NK-92 (cell line): ENCODE results near the gene FGFR4.
"Not testable (repeated sequence)": the region's sequence is repeated elsewhere in the genome, so short reads cannot be mapped to it uniquely, and the experiment has no call there.

ENCODE experiments used
- DNase-seq: peaks from one replicate; lab custom pipeline; 2025; ENCODE audit not compliant: unreplicated experiment; lab: John Stamatoyannopoulos, UW

The FGFR4 gene

DNA sequence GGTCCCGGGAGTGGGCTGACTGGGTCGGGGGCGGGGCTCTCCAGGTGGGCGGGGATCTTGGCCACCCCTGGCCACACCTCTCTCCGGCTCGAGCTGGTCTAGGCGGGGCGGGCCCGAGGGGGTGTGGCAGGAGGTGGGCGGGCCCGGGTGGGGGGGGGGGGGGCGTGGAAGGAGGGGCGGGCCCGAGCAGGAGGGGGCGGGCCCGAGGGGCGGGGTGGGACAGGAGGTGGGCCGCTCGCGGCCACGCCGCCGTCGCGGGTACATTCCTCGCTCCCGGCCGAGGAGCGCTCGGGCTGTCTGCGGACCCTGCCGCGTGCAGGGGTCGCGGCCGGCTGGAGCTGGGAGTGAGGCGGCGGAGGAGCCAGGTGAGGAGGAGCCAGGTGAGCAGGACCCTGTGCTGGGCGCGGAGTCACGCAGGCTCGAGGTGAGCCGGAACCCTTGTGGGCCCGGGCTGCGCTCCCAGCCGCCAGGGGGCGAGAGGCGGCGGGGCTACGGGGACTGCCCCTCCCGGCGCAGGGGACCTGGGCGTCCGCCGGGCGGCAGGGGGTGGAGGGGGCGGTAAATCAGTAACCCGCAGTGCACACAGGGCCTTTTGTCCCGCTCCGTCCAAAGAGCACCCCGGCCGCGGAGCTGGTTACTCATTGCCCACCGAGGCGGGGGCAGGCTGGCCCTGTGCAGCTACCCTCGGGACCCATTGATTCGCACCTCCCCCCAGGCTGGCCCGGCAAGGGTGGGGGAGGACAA is at the start of gene FGFR4:
TSS of gene FGFR4 (plus strand) at position 262 of the 744 bp plus-strand sequence. CDS start 2,688 bp downstream, outside the sequence.
- DNase-seq: no peak

DNA sequence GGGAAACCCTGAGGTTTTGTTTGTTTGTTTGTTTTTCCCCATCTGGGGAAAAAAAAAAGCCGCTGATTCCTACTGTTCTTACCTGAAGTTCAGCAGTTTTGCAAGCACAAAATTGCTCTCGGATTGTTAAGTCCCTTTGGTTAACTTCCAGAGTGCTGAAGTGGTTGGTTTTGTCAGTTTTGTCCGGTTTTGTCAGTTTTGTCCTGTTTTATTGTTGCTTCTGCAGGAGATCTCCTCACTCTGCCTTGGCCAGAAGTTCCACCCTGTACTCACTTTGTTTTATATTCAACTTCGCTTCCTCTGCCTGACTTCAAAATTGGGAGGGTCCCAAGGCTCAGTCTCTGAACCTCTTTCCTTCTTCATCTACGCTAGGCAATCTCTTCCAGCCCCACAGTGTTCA is 49.8 kb upstream of the FGFR4 start:
- DNase-seq: no peak

DNA sequence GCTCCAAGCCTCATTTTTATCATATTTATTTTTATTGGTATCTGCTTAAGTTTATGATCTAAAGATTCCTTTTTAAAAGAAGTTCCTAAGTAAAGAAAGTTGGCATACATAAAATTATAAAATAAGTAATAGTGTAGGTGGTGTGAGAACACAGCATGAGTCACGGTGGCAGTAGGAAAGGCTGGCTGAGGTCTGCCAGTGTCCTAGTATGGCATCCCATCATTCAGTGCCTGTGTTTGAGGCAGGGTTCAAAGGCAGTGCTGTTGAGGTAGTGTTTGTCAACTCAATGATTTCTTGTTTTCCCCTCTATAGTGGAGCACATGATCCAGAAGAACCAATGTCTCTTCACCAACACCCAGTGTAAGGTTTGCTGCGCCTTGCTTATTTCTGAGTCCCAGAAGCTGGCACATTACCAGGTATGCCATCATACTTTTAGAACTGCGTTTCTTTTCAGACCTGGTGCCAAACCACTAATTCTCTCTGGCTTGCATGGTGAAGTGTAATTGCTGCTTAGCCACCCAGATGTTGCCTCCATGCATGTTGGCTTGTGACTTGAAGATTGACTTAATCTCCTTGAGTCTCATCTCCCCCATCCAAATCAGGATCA is 45.8 kb upstream of the FGFR4 start:
- DNase-seq: no peak

DNA sequence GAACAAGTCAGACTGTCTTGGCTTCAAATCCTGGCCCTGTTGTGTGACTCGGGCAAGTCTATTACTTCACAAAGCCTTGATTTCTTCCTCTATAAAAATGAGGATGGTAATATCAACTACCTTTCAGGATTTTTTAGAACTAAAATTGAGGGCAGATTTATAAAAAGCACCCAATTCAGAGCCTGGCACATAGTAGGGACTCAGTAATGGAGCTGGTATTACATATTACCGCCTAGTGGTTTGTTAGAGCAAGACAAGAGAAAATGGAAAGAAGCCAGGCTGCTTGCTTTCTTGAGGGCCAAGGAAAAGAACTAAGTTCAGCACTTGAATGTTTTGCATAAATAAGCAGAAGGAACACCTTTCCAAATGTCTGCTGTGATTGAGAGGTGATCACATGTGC is 44.8 kb upstream of the FGFR4 start:
- no peak for DNase-seq

DNA sequence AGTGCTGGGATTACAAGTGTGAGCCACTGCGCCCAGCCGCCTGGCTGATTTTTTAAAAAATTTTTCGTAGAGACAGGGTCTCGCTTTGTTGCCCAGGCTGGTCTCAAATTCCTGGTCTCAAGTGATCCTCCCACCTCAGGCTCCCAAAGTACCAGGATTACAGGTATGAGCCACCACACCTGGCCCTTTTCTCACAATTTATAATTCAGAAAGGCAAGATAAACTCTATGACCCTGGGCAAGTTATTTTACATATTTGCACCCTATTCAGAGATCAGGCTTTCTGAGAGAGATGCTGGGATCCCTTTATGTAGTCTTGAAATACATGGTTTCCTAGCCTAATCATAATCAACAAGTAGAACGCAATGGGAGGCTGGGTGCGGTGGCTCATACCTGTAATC is 43.6 kb upstream of the FGFR4 start:
- no peak for DNase-seq

DNA sequence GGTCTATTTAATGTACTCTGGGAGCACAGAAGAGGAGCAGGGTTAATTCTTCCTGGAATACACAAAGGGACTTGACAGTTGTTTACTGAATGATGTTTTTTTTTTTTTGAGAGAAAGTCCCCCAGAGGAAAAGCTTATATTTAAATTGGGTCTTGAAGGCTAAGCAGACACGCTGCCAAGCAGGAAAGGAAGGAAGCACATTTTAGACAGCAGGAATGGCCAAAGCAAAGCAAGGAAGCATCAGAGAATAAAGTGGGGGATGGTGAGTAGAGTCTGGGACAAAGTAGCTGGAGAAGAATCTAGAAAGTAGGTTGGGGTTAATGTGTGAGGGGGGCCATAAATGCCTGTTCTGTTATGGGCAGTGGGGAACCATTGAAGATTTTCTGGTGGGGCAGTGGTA is 42.8 kb upstream of the FGFR4 start:
- no peak for DNase-seq

DNA sequence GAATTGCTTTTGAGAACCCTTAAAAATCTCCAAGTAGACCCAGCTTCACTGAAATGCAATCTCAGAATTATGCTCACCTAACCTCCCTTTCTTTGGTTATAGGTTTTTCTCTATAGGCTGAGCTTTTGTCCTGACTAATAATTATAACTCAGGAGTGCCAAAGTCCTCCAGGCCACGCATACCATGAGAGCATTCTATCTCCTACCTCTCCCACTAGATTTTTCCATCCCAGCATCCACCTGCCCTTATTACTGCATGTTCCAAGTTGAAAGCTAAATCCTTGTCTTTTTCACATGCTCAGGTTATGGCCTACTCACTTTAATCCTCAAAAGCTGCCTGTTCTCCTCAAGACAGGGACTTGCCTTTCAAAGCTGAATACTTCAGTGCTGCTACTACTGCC is 42.1 kb upstream of the FGFR4 start:
- no peak for DNase-seq

DNA sequence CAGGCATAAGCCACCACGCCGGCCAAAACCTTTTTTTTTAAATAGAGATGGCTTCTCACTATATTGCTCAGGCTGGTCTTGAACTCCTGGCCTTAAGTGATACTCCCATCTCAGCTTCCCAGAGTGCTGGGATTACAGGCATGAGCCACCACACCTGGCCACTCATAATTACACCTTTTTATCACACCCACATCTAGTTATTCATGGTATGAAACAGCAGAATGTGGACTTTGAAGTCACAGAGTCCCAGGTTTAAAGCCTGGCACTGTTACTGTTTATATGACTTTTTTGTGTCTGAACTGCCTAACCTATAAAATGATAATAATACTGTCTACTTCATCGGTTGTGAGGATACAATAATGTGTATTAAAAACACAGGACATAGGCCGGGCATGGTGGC is 41.1 kb upstream of the FGFR4 start:
- no peak for DNase-seq

DNA sequence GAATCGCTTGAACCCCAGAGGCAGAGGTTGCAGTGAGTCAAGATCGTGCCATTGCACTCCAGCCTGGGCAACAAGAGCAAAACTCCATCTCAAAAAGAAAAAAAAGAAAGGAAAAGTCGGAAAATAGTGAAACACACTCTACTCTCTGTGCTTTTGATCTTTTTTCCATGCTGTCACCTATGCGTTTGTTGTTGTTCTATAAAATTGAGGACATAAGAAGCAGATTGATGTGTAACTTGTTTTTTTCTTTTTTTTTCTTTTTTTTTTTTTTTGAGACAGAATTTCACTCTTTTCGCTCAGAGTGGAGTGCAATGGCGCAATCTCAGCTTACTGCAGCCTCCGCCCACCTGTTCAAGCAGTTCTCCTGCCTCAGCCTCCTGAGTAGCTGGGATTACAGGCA is 38.2 kb upstream of the FGFR4 start:
- not testable (repeated sequence) for DNase-seq

DNA sequence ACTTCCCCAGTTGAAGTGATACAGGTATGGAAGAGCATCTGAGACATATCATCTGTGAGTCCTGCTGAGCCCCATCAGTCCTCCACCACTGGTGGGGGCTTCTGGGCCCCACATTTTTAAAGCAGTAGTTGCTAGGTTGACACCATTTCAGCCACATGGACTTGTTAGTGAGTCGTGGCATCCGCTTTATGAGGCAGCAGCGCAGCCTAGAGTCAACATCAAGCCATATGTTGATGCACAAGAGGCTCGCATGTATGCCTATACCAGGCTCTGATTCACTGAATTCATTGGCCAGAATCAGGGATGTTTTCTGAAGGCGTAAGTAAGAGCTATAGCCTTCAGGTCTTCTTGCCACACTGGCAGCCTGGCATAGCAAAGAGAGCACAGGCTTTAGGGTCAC is 37.4 kb upstream of the FGFR4 start:
- no peak for DNase-seq

DNA sequence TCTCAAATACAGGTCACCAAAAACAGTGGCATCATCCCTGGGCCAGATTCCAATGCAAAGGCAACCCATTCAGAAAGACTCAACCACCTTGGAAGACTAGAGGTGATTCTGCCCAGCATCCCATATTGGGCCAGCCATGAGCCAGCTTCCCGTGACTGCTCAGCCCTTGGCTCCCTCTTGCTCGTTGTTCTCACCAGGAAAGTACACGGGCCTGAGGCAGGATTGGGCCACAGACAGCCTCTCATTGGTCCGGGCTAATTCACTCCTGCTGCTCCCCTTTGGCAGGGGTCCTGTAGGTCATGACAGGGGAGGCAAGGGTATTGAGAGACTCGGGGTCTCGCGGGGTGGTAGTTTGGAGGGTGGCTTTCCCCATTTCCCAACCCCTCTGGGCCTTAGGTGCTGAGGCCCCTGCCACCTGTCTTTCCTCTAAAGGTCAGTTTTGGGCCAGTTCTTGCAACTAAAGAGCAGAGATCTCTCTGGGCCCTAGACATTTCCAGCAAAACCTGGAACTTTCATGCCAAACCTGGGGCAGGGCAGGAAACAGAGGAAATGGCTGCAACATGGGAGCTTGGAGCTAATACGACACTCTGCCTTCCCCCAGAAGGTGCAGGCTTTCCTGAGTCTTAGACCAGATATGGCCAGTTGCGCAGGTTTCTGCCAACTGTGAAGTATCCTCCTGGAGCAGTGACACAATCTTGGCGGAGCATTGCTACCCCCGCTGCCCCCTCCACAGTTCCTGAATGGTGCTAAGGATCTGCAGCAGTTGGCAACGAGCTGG is 22.0 kb upstream of the FGFR4 start:
- no peak for DNase-seq

DNA sequence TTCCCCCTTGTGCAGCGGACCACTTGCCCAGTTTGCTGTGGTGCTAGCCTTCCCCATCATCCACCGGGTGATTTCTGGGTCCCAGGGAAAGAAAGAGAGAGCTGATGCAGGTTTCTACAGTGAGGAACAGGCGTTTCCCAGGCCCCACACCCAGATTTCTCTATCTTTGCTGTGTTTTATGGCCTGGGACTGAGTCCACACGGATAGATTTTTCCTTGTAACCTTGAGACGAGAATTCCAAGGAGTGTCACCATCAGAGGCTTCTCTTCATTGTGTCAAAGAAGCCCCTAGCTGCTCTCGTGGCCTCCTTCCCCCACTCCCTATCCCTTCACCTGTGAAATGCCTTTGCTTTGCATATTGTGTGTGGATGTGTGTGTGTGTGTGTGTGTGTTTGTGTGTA is 21.2 kb upstream of the FGFR4 start:
- DNase-seq: no peak

DNA sequence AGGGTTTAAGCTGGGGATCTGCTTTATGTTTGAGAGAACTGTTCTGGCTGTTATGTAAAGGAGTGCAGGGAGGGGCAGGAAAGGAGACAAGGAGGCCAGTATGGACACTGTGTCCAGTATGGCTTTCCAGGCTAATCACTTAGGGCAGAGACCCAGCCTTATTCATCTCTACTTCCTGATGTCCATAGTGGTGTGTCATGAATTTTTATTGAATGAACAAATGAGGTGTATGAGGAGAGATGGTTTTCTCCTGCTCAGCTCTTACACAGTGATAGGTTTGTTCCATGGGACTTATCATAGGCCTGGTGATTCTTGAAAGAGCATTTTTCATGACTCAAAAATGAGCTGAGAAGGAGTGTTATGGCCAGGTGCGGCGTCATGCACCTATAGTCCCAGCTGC is 20.5 kb upstream of the FGFR4 start:
- DNase-seq: no peak

DNA sequence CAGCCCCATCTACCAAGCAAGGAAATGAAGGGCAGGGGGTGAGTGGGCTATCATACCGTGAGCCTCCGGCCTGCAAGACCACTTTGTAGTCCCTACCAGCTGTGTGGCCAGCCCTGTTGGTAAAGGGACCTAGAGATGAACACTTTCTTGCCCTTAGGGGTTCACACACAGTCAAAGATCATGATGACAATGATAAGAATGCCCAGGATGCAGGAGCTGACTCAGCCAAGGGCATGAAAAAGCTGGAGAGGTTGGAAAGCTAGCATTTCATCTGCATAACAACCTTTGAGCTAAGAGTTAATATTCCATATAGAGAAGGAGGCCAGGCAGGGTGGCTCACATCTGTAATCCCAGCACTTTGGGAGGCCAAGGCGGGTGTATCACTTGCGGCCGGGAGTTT is 19.2 kb upstream of the FGFR4 start:
- no peak for DNase-seq

DNA sequence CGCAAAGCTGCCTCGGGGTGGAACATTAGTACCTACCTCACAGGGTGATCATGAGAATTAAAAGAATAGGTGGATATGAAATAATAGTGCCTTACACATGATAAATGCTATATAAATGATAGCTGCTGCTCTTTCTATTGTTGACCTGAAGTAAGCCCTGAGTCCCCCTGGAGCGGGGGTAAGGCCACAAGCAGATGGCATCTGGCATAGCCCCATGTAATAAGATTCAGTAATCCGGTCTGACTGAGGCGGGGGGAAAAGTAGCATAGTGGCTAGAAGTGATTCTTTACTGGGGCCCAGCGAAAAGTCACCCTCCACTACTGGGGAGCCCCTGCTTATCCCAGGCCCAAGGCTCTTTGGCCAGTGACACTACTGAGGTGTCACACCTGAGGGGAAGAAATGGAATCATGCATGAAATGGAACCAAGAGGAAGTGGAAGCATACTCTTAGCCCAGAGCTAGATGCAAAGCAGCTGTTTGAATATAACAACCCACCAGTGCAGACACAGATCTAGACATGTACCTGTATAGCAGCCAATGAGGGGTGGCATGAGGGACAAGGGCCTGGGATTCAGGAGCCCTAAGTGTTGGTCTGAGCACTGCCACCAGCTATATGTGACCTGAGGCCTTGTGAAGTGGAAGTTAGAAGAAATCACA is 16.1 kb upstream of the FGFR4 start:
- no peak for DNase-seq

DNA sequence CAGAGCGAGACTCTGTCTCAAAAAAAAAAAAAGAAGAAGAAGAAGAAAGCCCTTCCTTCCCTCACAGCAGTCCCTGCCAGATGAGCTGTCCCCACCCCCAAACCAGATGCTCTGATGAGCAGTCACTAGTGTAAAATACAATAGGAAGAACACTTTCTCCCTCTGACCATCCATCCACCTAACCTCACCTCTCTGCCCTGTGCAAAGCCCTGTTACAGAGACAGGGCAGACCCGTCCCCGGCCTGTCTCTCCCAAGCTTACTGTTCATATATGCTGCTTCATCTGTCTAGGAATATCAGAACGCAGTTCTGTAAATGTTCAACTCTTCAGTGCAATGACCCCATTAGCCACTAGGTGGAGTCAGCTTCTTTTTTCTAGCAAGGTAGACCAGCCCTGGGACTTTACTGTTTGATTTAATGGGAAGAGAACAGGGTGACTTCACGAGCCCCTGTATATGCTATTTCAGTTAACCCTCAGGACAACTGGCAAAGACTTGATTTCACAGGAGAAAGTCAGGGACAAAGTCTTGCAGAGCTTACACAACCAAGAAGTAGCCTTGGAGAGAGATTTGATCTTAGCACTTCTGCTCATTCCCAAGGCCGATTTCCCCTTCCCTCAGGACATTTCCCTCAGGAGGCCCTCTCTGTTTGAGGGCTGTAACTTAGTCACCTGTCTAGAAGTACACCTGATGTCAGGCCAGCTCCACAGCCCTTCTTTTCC is 14.9 kb upstream of the FGFR4 start:
- DNase-seq: no peak

DNA sequence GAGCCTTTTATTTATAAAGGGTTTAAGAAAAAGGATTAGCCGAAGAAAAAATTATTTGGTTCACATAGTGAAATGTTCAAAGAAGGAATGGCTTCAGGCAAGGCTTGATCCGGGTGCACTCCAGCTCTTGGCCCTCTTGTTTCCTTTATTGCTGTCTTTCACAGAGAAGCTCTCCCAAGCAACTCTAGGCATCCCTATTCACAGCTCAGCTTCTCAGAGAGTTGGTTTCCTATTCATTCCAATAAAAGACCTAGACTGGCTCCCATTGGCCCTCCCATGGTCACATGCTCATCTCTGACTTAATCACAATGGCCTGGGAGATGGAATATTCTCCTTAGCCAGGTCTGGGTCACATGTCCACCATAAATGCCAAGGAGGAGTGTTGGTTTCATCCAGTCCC is 9.4 kb upstream of the FGFR4 start:
- DNase-seq: no peak

DNA sequence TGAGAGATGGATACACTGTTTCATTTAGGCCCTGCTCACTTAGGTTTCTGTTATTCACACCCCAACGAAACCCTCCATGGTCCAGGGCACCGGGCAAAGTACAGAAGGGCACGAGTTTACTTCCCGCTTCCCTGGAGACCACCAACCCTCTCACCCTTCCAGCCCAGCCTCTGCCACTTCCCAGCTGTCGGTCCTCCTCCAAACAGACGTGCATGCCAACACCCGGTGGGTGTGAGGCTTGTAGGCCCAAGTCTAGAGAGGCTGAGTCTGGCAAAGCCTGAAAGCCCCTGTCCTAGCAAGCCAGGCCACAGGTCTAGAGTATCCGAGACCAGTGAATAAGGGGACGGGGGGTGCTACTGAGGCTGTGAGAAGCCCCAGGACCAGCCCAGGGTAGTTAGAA is 7.1 kb upstream of the FGFR4 start:
- no peak for DNase-seq

DNA sequence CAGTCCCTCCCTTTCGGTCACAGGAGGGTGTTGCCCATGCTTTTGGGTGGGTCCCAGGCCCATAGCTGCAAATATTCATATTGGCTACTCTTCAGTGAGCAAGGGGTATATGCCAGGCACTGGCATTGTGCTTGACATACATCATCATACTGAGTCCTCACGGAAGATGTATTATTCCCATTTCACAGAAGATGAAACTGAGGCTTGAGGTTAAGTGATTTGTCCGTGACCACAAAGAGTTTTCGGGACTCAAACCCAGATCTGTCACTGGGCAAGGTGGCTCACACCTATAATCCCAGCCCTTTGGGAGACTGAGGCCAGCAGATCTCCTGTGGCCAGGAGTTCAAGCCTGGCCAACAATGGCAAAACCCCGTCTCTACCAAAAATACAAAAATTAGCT is 6.5 kb upstream of the FGFR4 start:
- no peak for DNase-seq

DNA sequence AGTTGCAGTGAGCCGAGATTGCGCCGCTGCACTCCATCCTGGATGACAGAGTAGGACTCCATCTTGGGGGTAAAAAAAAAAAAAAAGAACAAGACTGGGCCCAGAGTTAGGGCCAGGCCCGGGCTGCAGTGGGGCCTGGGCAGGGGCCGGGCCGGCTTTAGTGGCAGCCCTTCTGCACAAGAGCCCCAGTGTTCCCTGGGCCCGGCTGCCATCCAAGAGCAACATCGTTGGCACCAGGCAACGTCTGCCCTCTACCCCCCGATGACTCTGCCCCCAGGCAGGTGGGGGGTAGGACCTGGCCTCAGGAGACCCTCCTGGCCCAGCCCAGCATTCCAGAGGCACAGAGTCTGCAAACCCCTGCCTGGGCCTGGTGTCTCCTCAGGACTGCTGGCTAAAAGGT is 4.9 kb upstream of the FGFR4 start:
- no peak for DNase-seq

DNA sequence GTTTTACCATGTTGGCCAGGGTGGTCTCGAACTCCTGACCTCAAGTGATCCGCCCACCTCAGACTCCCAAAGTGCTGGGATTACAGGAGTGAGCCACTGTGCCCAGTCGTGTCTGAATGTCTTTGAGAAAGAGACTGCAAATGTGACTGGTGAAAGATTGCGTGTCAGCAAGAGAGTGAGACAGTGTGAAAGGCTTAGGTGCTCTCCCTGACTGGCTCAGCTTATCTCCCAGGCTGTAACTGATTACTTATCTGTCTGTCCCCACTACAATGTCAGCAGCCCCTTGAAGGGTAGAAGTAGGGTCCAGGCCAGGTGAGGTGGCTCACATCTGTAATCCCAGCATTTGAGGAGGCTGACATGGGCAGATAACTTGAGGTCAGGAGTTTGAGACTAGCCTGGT is 3.4 kb upstream of the FGFR4 start:
- no peak for DNase-seq
